Activated CD4-positive, CD25-positive, alpha-beta regulatory T cell (primary cell): Measurements from ENCODE around the gene SLC37A2.

Experiments
- DNase-seq, 4 experiments: peaks; one replicate each; lab custom pipeline; 2025; lab: John Stamatoyannopoulos, UW

SLC37A2 gene

GRCh38 chr11:125111343-125112207 lies 48.5 kb downstream of the SLC37A2 start, which contains the start of gene TMEM218:
TMEM218 (minus strand) TSS chr11:125111626; CDS start chr11:125102241, 9,385 bp downstream.
- peak; percentile 89 to 90 (median 90) for DNase-seq

GRCh38 chr11:125112208-125112604 lies 49.1 kb downstream of the SLC37A2 start:
- DNase-seq: no peak

GRCh38 chr11:125114518-125114917 lies 51.4 kb downstream of the SLC37A2 start:
- DNase-seq: no peak

GRCh38 chr11:125117429-125117828 lies 54.3 kb downstream of the SLC37A2 start:
- no peak for DNase-seq

- DNase-seq: no peak
These were observed 60.3 kb downstream of the SLC37A2 start for GRCh38 chr11:125123194-125123946.

GRCh38 chr11:125123947-125124617 lies 61.0 kb downstream of the SLC37A2 start:
- no peak for DNase-seq

GRCh38 chr11:125124618-125124992 lies 61.5 kb downstream of the SLC37A2 start:
- no peak for DNase-seq

GRCh38 chr11:125128450-125128849 lies 65.3 kb downstream of the SLC37A2 start:
- no peak for DNase-seq

- DNase-seq: no peak
These were observed 66.3 kb downstream of the SLC37A2 start for GRCh38 chr11:125129316-125129993.

- no peak for DNase-seq
These were observed 69.0 kb downstream of the SLC37A2 start for GRCh38 chr11:125132071-125132470.

- DNase-seq: no peak
These were observed 69.5 kb downstream of the SLC37A2 start for GRCh38 chr11:125132596-125132995.

GRCh38 chr11:125136001-125136400 lies 72.9 kb downstream of the SLC37A2 start:
- no peak for DNase-seq

GRCh38 chr11:125138966-125139365 lies 75.9 kb downstream of the SLC37A2 start:
- no peak for DNase-seq

GRCh38 chr11:125139778-125140177 lies 76.7 kb downstream of the SLC37A2 start:
- no peak for DNase-seq
